GM18873 (cell line): Measurements from ENCODE around the gene TRAPPC1.

Experiments
- ATAC-seq: cut with Tn5 transposase; IDR thresholded peaks from one replicate; pipeline ENCODE4 v1.9.1; 2021; ENCODE audit warnings: mild to moderate bottlenecking, moderate library complexity, moderate number of reproducible peaks; ENCODE audit not compliant: unreplicated experiment, low FRiP score

Gene TRAPPC1

GRCh38 chr17:7909089-7909488, 22.7 kb downstream of the TRAPPC1 start:
- no peak for ATAC-seq

DNA sequence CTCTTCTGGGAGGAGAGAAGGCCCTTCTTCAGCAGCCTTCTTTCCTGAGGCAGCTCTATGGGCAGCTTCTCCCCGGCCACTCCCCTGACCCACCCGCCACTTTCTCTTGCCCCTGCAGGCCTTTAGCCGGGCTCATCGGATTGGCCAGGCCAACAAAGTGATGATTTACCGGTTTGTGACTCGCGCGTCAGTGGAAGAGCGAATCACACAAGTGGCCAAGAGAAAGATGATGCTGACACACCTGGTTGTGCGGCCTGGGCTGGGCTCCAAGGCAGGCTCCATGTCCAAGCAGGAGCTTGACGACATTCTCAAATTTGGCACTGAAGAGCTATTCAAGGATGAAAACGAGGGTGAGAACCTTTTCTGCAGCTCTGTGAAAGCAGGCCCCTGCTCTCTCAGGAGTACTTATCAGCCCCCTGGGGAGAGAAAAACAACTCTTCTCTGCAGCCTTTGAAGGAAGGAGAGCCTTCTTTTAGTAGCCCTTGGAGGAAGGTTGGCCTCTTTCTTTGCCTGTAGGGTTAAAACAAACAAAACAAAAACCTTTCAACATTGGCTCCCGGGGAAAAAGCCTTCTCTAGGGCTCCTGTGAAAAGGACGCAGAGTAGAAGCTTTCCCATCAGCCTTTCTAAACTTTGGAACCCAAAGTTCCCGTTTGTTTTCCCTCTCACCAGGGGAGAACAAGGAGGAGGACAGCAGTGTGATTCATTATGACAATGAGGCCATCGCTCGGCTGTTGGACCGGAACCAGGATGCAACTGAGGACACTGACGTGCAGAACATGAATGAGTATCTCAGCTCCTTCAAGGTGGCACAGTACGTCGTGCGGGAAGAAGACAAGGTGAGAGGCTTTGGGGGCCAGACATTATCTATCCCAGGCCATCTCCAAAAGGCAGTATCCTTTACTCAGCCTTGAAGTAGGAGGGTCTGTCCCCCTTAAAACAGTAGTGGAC, 28.3 kb downstream of the TRAPPC1 start:
- no peak for ATAC-seq

DNA sequence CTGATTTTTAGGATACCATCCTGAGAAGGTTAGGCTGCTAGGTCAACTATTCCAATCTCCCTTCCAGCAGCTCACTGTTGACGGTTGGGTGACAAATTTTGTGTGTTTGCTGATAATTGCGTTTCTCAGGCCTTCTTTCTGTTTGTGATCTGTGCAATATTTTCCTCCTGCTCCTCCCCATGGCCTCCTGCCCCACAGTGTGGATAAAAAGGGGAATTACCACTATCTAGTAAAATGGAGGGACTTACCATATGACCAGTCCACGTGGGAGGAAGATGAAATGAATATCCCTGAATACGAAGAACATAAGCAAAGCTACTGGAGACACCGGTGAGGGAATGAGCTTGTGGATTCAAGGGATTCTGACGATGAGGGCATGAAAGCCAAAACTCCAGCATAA, 34.0 kb downstream of the TRAPPC1 start:
- ATAC-seq: no peak

GRCh38 chr17:7897090-7897489, 34.7 kb downstream of the TRAPPC1 start:
- ATAC-seq: no peak

GRCh38 chr17:7894866-7895265, 36.9 kb downstream of the TRAPPC1 start:
- ATAC-seq: no peak

- no peak for ATAC-seq
These were observed 37.5 kb downstream of the TRAPPC1 start for GRCh38 chr17:7894226-7894625.

DNA sequence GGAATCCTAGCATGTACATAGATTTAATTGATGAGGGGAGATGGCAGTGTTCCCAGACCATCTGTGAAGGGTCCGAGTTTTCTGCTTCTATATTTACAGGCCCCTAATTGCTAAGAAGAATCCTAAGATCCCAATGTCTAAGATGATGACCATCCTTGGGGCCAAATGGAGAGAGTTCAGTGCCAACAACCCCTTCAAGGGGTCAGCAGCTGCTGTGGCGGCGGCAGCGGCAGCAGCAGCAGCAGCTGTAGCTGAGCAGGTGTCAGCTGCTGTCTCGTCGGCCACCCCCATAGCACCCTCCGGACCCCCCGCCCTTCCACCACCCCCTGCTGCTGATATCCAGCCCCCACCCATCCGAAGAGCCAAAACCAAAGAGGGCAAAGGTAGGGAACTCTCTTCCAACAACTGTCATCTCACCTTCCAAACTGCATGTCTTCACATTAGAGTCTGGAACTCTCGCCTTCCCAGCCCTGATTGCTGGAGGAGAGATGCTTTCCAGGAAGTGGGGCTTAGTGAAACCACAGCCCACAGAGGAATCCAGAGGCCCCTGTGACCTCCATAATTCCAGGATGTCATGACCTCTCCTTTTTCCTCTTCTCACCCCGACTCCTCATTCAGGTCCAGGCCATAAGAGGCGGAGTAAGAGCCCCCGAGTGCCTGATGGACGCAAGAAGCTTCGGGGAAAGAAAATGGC, 38.4 kb downstream of the TRAPPC1 start:
- ATAC-seq: no peak

DNA sequence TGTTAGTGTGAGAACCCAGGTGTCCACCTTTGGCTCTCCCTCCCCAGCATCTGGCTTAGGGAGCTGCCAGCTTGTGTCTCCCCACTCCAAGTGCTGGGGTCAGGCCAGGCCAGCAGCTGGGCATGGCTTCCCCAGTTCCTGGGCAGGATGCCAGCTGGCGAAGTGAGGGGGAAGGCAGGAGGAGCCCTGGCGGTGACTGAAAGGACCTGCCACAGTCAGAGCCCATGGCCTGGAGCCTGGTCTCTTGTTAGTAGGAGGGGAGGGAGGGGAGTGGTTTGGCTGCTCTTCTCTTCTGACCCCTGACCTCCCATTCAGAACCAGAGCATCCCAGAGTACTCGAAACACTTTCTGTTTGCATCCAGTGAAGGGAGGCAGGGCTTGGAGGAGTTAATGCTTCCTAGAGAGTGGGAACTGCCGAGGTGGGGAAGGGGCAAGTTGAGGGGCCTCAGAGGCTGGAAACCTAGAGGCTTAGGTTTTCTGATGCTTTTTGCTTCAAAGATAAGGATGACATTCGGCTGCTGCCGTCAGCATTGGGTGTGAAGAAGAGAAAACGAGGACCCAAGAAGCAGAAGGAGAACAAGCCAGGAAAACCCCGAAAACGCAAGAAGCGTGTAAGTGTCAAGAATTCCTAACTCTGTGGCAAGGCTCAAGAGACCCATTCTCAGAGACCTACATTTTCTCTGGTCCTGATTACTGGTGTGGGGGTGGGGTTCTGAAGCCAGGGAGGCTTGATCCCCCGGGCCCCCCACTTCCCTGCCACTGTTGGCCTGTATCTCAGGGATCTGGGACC, 42.4 kb downstream of the TRAPPC1 start:
- no peak for ATAC-seq

DNA sequence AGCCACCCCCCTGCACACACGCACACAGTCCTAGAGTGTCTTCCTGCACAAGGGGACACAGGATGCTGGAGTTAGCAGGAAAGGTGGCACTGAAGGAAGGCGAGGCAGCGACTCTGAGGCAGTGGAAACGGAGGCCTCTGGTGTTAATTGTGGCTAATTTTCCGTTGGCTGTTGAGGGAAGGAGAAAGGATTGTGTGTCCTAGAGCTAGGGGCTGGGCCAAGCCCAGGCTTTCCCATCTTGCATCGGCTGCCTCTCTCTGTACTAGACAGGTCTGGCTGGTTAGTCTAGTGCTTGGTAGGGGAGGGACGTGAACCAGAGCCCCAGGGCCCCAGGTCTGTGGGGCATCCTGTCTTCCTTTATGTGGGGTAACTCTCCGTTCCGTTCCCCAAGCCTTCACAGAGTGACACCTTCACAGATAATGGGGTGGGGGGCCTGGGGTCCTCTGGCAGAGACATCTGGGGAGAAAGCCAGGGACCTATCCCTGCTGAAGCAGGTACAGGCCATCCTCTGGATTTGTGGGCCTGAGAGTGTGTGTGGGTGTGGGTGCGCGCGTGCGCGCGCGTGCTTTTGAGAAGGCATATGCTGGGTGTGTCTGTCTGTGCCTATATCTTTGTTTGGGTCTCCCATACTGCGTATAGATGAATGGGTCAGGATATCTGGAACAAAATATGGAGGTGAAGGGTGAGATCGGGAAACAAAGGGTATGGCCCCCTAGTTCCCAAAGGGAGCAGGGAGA, 43.4 kb downstream of the TRAPPC1 start, which contains the start of gene CHD3:
CHD3 (plus strand) TSS at position 606 of the 737 bp plus-strand sequence. CDS start 212 bp downstream, outside the sequence.
- no peak for ATAC-seq

- ATAC-seq: no peak
These were observed 44.1 kb downstream of the TRAPPC1 start for GRCh38 chr17:7887482-7888183.

DNA sequence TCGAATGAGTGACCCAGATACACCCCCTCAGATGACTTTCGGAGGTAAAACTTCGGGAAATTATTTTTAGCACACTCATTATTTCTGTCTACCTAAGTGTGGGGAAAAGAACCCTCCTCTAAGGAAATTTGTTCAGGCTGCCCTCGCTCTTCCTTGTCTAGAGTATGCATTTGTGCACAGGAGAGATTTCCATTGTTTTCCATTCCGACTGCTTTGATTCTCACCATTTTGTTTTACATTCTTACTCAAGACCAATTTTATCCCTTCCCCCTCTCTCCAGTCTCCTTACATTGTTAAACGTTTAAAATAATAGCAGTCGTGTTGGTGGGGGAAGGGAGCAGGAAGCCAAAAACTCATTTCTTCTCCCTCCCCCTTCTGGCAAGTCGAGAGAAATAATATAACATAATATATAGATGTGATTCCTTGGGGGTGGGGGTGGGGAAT, 44.7 kb downstream of the TRAPPC1 start:
- ATAC-seq: no peak

DNA sequence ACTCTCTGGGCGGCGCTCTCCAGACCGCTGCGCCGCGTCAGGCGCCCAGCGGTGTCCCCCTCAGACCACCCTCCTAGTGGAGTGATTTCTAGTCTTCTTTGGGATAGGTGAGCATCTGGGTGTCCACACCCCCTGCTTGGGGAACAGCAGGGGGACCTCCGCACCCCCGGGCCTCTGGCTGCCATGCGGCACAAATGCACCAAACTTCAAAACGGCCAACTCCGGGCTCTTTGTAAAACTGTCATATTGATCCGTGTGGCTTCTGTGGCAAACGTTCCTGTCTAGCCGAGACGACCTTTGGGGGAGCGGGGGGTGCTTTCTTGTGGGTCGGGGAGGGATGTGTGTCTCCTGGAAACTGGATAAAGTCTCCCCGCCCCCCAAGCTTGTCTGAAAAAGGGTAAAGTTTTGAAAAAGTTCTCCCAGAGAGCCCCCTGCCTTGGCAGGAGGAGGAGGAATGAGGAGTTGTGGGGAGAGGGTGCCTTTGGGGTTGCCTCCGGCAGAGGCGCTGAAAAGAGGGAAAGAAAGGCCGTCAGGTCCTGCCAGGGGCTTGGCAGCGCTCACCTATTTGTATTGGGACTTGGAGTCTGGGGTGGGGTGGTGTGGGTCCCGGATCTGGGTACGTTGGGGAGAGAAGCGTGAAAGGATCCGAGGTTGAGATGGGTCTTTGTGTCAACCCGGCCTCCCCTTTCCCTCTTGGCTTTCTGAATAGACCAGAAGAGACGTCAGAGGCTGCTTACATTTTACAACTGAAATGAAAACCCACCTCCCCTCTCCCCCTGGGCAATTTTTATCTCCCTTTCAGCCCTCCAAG, 45.3 kb downstream of the TRAPPC1 start:
- no peak for ATAC-seq

GRCh38 chr17:7885367-7886226, 46.1 kb downstream of the TRAPPC1 start:
- ATAC-seq: no peak

DNA sequence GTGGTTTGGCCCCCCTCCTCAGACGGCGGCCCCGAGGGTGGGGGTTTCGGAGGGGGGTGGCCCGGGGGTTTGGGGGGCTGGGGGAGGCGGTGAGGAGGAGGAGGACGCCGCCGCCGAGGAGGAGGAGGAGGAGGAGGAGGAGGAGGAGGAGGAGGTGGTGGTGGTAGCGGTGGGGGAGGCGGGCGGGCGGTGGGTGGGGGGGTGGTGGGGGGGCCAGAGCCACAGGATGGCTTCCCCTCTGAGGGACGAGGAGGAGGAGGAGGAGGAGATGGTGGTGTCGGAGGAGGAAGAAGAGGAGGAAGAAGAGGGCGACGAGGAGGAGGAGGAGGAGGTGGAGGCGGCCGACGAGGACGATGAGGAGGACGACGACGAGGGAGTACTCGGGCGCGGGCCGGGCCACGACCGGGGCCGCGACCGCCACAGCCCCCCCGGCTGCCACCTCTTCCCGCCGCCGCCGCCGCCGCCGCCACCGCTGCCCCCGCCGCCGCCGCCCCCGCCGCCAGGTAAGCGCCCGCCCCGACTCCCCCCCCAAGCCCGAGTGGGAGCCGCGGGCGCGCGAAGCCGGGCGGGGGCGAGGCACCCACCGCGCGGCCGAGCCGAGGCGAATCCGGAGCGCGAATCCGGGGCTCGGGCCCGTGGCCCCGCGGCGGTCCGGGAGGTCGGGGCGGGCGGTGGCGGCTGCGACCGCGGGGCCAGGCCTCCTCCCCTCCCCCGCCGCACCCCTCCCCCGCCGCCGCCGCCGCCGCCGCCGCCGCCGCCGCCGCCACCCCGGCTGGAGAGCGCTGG, 47.0 kb downstream of the TRAPPC1 start:
- ATAC-seq: no peak

- no peak for ATAC-seq
These were observed 47.9 kb downstream of the TRAPPC1 start for GRCh38 chr17:7883781-7884386.

- ATAC-seq: no peak
These were observed 49.1 kb downstream of the TRAPPC1 start for GRCh38 chr17:7882629-7883028.
